H9 (cell line): Measurements from ENCODE around the gene KANSL1L. TPM values are rescaled to one million over a fixed set of nuclear protein-coding genes. Genes with fewer than 3 reads are reported as not detected.
A peak's percentile ranks its signal among the peaks of the same experiment; 100 is the strongest.

Experiments used
- DNase-seq: peaks from one replicate; pipeline ENCODE4 v3.0.0-alpha.2; 2017
- H2AFZ ChIP-seq: one replicate; pipeline ENCODE4 v1.6.1; 2013; ENCODE audit warnings: mild to moderate bottlenecking, low read length, control low read depth, moderate library complexity
- H2AK5ac ChIP-seq: 2 replicates; pipeline ENCODE4 v1.6.1; 2013; ENCODE audit warnings: low read length, control low read depth, mixed read lengths; ENCODE audit not compliant: insufficient read length
- H2BK120ac ChIP-seq: one replicate; pipeline ENCODE4 v1.6.1; 2013; ENCODE audit warnings: low read depth, mild to moderate bottlenecking, low read length, control low read depth, inconsistent platforms; ENCODE audit not compliant: poor library complexity, severe bottlenecking
- H2BK12ac ChIP-seq: 2 replicates; pipeline ENCODE4 v1.6.1; 2013; ENCODE audit warnings: low read length, control low read depth, mixed read lengths, low read depth; ENCODE audit not compliant: insufficient read length
- H2BK15ac ChIP-seq: 2 replicates; pipeline ENCODE4 v1.6.1; 2013; ENCODE audit warnings: low read depth, low read length, control low read depth
- H2BK20ac ChIP-seq: one replicate; pipeline ENCODE4 v1.6.1; 2013; ENCODE audit warnings: low read depth, mild to moderate bottlenecking, low read length, control low read depth, inconsistent platforms; ENCODE audit not compliant: poor library complexity, severe bottlenecking
- H2BK5ac ChIP-seq: 2 replicates; pipeline ENCODE4 v1.6.1; 2013; ENCODE audit warnings: low read length, control low read depth, mixed read lengths; ENCODE audit not compliant: insufficient read length
- H3K14ac ChIP-seq: 2 replicates; pipeline ENCODE4 v1.6.1; 2013; ENCODE audit warnings: low read length, control low read depth; ENCODE audit not compliant: insufficient read depth
- H3K18ac ChIP-seq: 2 replicates; pipeline ENCODE4 v1.6.1; 2013; ENCODE audit warnings: low read depth, mild to moderate bottlenecking, mixed read lengths, low read length, control low read depth; ENCODE audit not compliant: insufficient read length
- H3K23ac ChIP-seq: 2 replicates; pipeline ENCODE4 v1.6.1; 2013; ENCODE audit warnings: low read length, control low read depth, mixed read lengths, low read depth; ENCODE audit not compliant: insufficient read length
- H3K23me2 ChIP-seq: 2 replicates; pipeline ENCODE4 v1.6.1; 2013; ENCODE audit warnings: low read depth, mild to moderate bottlenecking, mixed read lengths, low read length, control low read depth; ENCODE audit not compliant: insufficient read length, poor library complexity, severe bottlenecking
- H3K27ac ChIP-seq: 2 replicates; pipeline ENCODE4 v1.5.1; 2013; ENCODE audit warnings: low read length, control low read depth, mixed read lengths, low read depth; ENCODE audit not compliant: insufficient read length
- H3K27me3 ChIP-seq: 2 replicates; pipeline ENCODE4 v1.6.1; 2013; ENCODE audit warnings: low read length, control low read depth, inconsistent platforms; ENCODE audit not compliant: insufficient read depth
- H3K4ac ChIP-seq: 2 replicates; pipeline ENCODE4 v1.6.1; 2013; ENCODE audit warnings: low read depth, mild to moderate bottlenecking, control low read depth, inconsistent platforms, low read length, moderate library complexity
- H3K4me1 ChIP-seq: 2 replicates; pipeline ENCODE4 v1.6.1; 2013; ENCODE audit warnings: low read length, control low read depth, inconsistent platforms; ENCODE audit not compliant: insufficient read depth
- H3K4me2 ChIP-seq: 2 replicates; pipeline ENCODE4 v1.6.1; 2013; ENCODE audit warnings: low read length, control low read depth, mixed read lengths; ENCODE audit not compliant: insufficient read length, insufficient read depth
- H3K56ac ChIP-seq: 2 replicates; pipeline ENCODE4 v1.6.1; 2013; ENCODE audit warnings: low read depth, mild to moderate bottlenecking, mixed read lengths, low read length, control low read depth; ENCODE audit not compliant: insufficient read length
- H3K79me1 ChIP-seq: 2 replicates; pipeline ENCODE4 v1.6.1; 2013; ENCODE audit warnings: low read depth, mild to moderate bottlenecking, moderate library complexity, low read length, control low read depth, inconsistent platforms; ENCODE audit not compliant: insufficient read depth, poor library complexity, severe bottlenecking
- H3K79me2 ChIP-seq: 2 replicates; pipeline ENCODE4 v1.6.1; 2013; ENCODE audit warnings: low read length, control low read depth, inconsistent platforms; ENCODE audit not compliant: insufficient read depth
- H3K9ac ChIP-seq: 2 replicates; pipeline ENCODE4 v1.6.1; 2013; ENCODE audit warnings: low read length, control low read depth, mixed read lengths; ENCODE audit not compliant: insufficient read length; ENCODE audit errors: extremely low read depth
- H3K9me3 ChIP-seq: one replicate; pipeline ENCODE4 v1.6.1; 2013; ENCODE audit warnings: low read depth, low read length, inconsistent platforms; ENCODE audit not compliant: control insufficient read depth
- H3T11ph ChIP-seq: one replicate; pipeline ENCODE4 v1.6.1; 2013; ENCODE audit warnings: mild to moderate bottlenecking, low read length, control low read depth, inconsistent platforms
- H4K20me1 ChIP-seq: one replicate; pipeline ENCODE4 v1.6.1; 2013; ENCODE audit not compliant: control insufficient read depth, insufficient read length, insufficient read depth
- H4K5ac ChIP-seq: 2 replicates; pipeline ENCODE4 v1.6.1; 2013; ENCODE audit warnings: low read depth, mild to moderate bottlenecking, mixed read lengths, low read length, control low read depth; ENCODE audit not compliant: insufficient read length
- H4K8ac ChIP-seq: replicated peaks from 2 replicates; pipeline ENCODE4 v1.6.1; 2013; ENCODE audit warnings: low read length, control low read depth, mixed read lengths, low read depth; ENCODE audit not compliant: insufficient read length
- H4K91ac ChIP-seq: 2 replicates; pipeline ENCODE4 v1.6.1; 2013; ENCODE audit warnings: low read depth, mild to moderate bottlenecking, moderate library complexity, mixed read lengths, low read length, control low read depth; ENCODE audit not compliant: insufficient read length
- H3K27ac Mint-ChIP-seq, 3 experiments: 2 replicates in 2 of 3; 3 replicates in 1 of 3; pipeline ENCODE4 v1.8.0; 2020 to 2021; ENCODE audit warnings: mixed read lengths in 3 of 3, mild to moderate bottlenecking in 1 of 3, moderate library complexity in 1 of 3
- H3K27me3 Mint-ChIP-seq: 2 replicates; pipeline ENCODE4 v1.8.0; 2021; ENCODE audit warnings: low read depth, mild to moderate bottlenecking, moderate library complexity, mixed read lengths
- H3K36me3 Mint-ChIP-seq, 3 experiments: 2 replicates in 2 of 3; 3 replicates in 1 of 3; pipeline ENCODE4 v1.8.0; 2020 to 2021; ENCODE audit warnings: low read depth in 3 of 3, mixed read lengths in 3 of 3; ENCODE audit not compliant: insufficient read depth in 1 of 3
- H3K4me1 Mint-ChIP-seq, 2 experiments: 2 replicates each; pipeline ENCODE4 v1.8.0; 2020; ENCODE audit warnings: mixed read lengths in 2 of 2
- H3K4me3 Mint-ChIP-seq, 2 experiments: 2 replicates in 1 of 2; 3 replicates in 1 of 2; pipeline ENCODE4 v1.8.0; 2020 to 2021; ENCODE audit warnings: mild to moderate bottlenecking in 2 of 2, mixed read lengths in 2 of 2, moderate library complexity in 1 of 2
- H3K9me3 Mint-ChIP-seq, 2 experiments: 2 replicates in 1 of 2; 3 replicates in 1 of 2; pipeline ENCODE4 v1.8.0; 2020; ENCODE audit warnings: mild to moderate bottlenecking in 2 of 2, mixed read lengths in 2 of 2, moderate library complexity in 1 of 2
- CTCF ChIP-seq: fragments of 200-600 bp; sonication (generic); conservative IDR thresholded peaks from 3 replicates; pipeline ENCODE4 v1.8.0; 2021; ENCODE audit warnings: antibody characterized with exemption, mild to moderate bottlenecking
- WGBS: extraction: QIAGEN DNeasy Blood & Tissue Kit; methylation state at CpG from one replicate; pipeline ENCODE4 v1.1.7; 2013; ENCODE audit warnings: missing lambda C conversion rate, low lambda C conversion rate, mixed read lengths; ENCODE audit not compliant: insufficient read length; ENCODE audit errors: extremely low coverage; 5-methylcytosine and 5-hydroxymethylcytosine counted together
- total RNA-seq: library from RNA; stranded (reverse); gene quantifications from 2 replicates; pipeline ENCODE4 v1.2.1, GENCODE V29; 2021

Gene KANSL1L
- total RNA-seq, 1 experiment from 2014 or later: 8.2 TPM

- no peak overlapping the region for H4K8ac ChIP-seq
- no peak overlapping the region for H2BK20ac ChIP-seq
- H3K9me3 ChIP-seq: no peaks in the 10 kb centered on the region
- no peak overlapping the region for H2BK120ac ChIP-seq
- no peak overlapping the region for H2AK5ac ChIP-seq
- H3K79me1 ChIP-seq: peaks cover 2% of the 10 kb centered on the region
- H2BK5ac ChIP-seq: no peak overlapping the region
- no peaks in the 10 kb centered on the region for H3K4me1 ChIP-seq
- no peaks in the 10 kb centered on the region for H4K20me1 ChIP-seq
- peak overlapping the region; percentile 79 for H3K4me2 ChIP-seq
- no peaks in the 10 kb centered on the region for H3K27me3 ChIP-seq
- no peak overlapping the region for H4K91ac ChIP-seq
- H3K27ac ChIP-seq: peak overlapping the region; percentile 85
- H4K5ac ChIP-seq: no peak overlapping the region
- no peaks in the 10 kb centered on the region for H3K36me3 Mint-ChIP-seq
- H2BK12ac ChIP-seq: no peak overlapping the region
- H3K23ac ChIP-seq: no peak overlapping the region
- H2BK15ac ChIP-seq: no peak overlapping the region
- H3K18ac ChIP-seq: no peak overlapping the region
- no peak overlapping the region for H3K4ac ChIP-seq
- no peak for DNase-seq
- H3T11ph ChIP-seq: no peak overlapping the region
- H2AFZ ChIP-seq: no peak overlapping the region
- WGBS: no CpG with 5 or more reads among the region's 6 CpGs
- H3K79me2 ChIP-seq: no peaks in the 10 kb centered on the region
- peaks cover 16% of the 10 kb centered on the region for H3K23me2 ChIP-seq
- no peak for TF ChIP-seq CTCF
- H3K4me3 Mint-ChIP-seq: peak overlapping the region; percentile 95 to 97
- no peaks in the 10 kb centered on the region for H3K27me3 Mint-ChIP-seq
- H3K56ac ChIP-seq: no peak overlapping the region
- H3K27ac Mint-ChIP-seq: peak overlapping the region; percentile 99 to 100 (median 99); a peak in 4 of 7 replicates
- peaks cover 21 to 22% of the 10 kb centered on the region in 2 experiments for H3K4me1 Mint-ChIP-seq
- H3K9me3 Mint-ChIP-seq: no peaks in the 10 kb centered on the region; a peak in 2 of 5 replicates
- no peak overlapping the region for H3K14ac ChIP-seq
- H3K9ac ChIP-seq: peak overlapping the region; percentile 93
These were observed 1.6 kb downstream of the KANSL1L start for GRCh38 chr2:210169516-210170195.
